Left ventricle myocardium inferior (tissue), 1 donor: Measurements from ENCODE around the gene SYNPR. TPM values are rescaled to one million over a fixed set of nuclear protein-coding genes. Genes with fewer than 3 reads are reported as not detected.
A peak's percentile ranks its signal among the peaks of the same experiment; 100 is the strongest.

Source experiments
- DNase-seq: peaks from one replicate; pipeline ENCODE4 v3.0.0-alpha.2; 2020
- H3K27ac ChIP-seq: fragments of 200-600 bp; replicated peaks from 2 replicates; pipeline ENCODE4 v1.8.0; 2021
- H3K27me3 ChIP-seq: fragments of 200-600 bp; 2 replicates; pipeline ENCODE4 v1.8.0; 2021; ENCODE audit warnings: low read depth
- H3K36me3 ChIP-seq: fragments of 200-600 bp; 2 replicates; pipeline ENCODE4 v1.8.0; 2021
- H3K4me1 ChIP-seq: fragments of 200-600 bp; 2 replicates; pipeline ENCODE4 v1.8.0; 2021
- H3K4me3 ChIP-seq: fragments of 200-600 bp; 2 replicates; pipeline ENCODE4 v1.8.0; 2021; ENCODE audit warnings: mild to moderate bottlenecking, moderate library complexity
- H3K9me3 ChIP-seq: fragments of 200-600 bp; replicated peaks from 2 replicates; pipeline ENCODE4 v1.8.0; 2021
- CTCF ChIP-seq: fragments of 200-600 bp; IDR thresholded peaks from 2 replicates; pipeline ENCODE4 v1.8.0; 2021; ENCODE audit warnings: antibody characterized with exemption, mild to moderate bottlenecking, borderline replicate concordance
- intact Hi-C: fragments of 100-400 bp; cut with micrococcal nuclease; formaldehyde crosslinking; loops from one replicate; pipeline ENCODE4 v1.11.0; 2022
- long read RNA-seq: library from polyadenylated mRNA; unstranded; transcript quantifications from one replicate; pipeline ENCODE4 v2.0.0, GENCODE V29; 2021
- total RNA-seq: library from RNA; stranded (reverse); fragmentation: NEBNext Ultra II Directional; extraction: Animal tissue kit (Norgen Biotek cat#: 25700); gene quantifications from one replicate; pipeline ENCODE4 v1.2.1, GENCODE V29; 2021
- donor health status: DM: no; HTN: yes; CAD: no; lungs with severe emphysema.

The SYNPR gene
- 0.93 TPM for total RNA-seq
- long read RNA-seq = 0 reads

GRCh38 chr3:63278171-63279004 lies at the start of gene SYNPR:
Gene SYNPR, plus strand, starts transcription at chr3:63278308.
- Histone ChIP-seq H3K27me3 (peaks cover 64% of the 10 kb centered on the region), H3K4me1 (peaks cover 15% of the 10 kb centered on the region), H3K27ac (no peak within 1 kb of the TSS), H3K9me3 (no peaks in the 10 kb centered on the region), H3K4me3 (peak within 1 kb of the TSS; percentile 30), H3K36me3 (no peaks in the 10 kb centered on the region)
- intact Hi-C loops = no loop called here
- DNase-seq = no peak
- no peak for TF ChIP-seq CTCF

GRCh38 chr3:63228677-63229076 lies 49.4 kb upstream of the SYNPR start:
- peaks cover 6% of the 10 kb centered on the region for H3K4me1 ChIP-seq
- H3K36me3 ChIP-seq = no peaks in the 10 kb centered on the region
- TF ChIP-seq CTCF = peak; percentile 65
- intact Hi-C loops = loop anchor here (5.0 kb wide), 1 partner anchor 606 kb away; no protein-coding TSS in a partner anchor
- DNase-seq = no peak
- no peaks in the 10 kb centered on the region for H3K27me3 ChIP-seq
- H3K4me3 ChIP-seq = no peak overlapping the region
- no peaks in the 10 kb centered on the region for H3K9me3 ChIP-seq
- no peak overlapping the region for H3K27ac ChIP-seq

- Histone ChIP-seq H3K4me1 (peaks cover 6% of the 10 kb centered on the region), H3K36me3 (no peaks in the 10 kb centered on the region), H3K27ac (no peak overlapping the region), H3K9me3 (no peaks in the 10 kb centered on the region), H3K4me3 (no peak overlapping the region), H3K27me3 (no peaks in the 10 kb centered on the region)
- DNase-seq = no peak
- no peak for TF ChIP-seq CTCF
- intact Hi-C loops = no loop called here
Observed at GRCh38 chr3:63230146-63230545, 48.0 kb upstream of the SYNPR start.

GRCh38 chr3:63231643-63232042 lies 46.5 kb upstream of the SYNPR start:
- H3K36me3 ChIP-seq = no peaks in the 10 kb centered on the region
- H3K4me3 ChIP-seq = no peak overlapping the region
- no peak for TF ChIP-seq CTCF
- no peak overlapping the region for H3K27ac ChIP-seq
- no peak for DNase-seq
- H3K27me3 ChIP-seq = no peaks in the 10 kb centered on the region
- peaks cover 6% of the 10 kb centered on the region for H3K4me1 ChIP-seq
- no peaks in the 10 kb centered on the region for H3K9me3 ChIP-seq
- intact Hi-C loops = no loop called here

- Histone ChIP-seq H3K36me3 (no peaks in the 10 kb centered on the region), H3K27me3 (no peaks in the 10 kb centered on the region), H3K4me1 (peaks cover 1% of the 10 kb centered on the region), H3K27ac (no peak overlapping the region), H3K4me3 (no peak overlapping the region), H3K9me3 (no peaks in the 10 kb centered on the region)
- DNase-seq = no peak
- intact Hi-C loops = no loop called here
- peak; percentile 43 for TF ChIP-seq CTCF
Observed at GRCh38 chr3:63232764-63233396, 45.2 kb upstream of the SYNPR start.
